Fibroblast of villous mesenchyme (primary cell): ENCODE results near the gene SLAMF7. TPM values are rescaled to one million over a fixed set of nuclear protein-coding genes. Genes with fewer than 3 reads are reported as not detected.

Experiments used
- DNase-seq: peaks from one replicate; pipeline ENCODE4 v3.0.0-alpha.2; 2010; ENCODE audit warnings: low read depth
- H3K4me3 ChIP-seq: 2 replicates; pipeline ENCODE4 v1.5.1; 2011; ENCODE audit warnings: low read depth, mild to moderate bottlenecking, low read length
- total RNA-seq: library from RNA; depleted of rRNA; stranded (reverse); fragments of >200 nt; gene quantifications from 2 replicates; pipeline ENCODE4 v1.2.3, GENCODE V29; 2012
- TF ChIP-seq, protein P1 (sequence below): IDR thresholded peaks from 2 replicates; pipeline ENCODE4 v1.5.1; 2012; ENCODE audit warnings: low read depth, mild to moderate bottlenecking, low read length; ENCODE audit not compliant: insufficient read depth

The SLAMF7 gene
- total RNA-seq, 1 donor, result not detected

DNA sequence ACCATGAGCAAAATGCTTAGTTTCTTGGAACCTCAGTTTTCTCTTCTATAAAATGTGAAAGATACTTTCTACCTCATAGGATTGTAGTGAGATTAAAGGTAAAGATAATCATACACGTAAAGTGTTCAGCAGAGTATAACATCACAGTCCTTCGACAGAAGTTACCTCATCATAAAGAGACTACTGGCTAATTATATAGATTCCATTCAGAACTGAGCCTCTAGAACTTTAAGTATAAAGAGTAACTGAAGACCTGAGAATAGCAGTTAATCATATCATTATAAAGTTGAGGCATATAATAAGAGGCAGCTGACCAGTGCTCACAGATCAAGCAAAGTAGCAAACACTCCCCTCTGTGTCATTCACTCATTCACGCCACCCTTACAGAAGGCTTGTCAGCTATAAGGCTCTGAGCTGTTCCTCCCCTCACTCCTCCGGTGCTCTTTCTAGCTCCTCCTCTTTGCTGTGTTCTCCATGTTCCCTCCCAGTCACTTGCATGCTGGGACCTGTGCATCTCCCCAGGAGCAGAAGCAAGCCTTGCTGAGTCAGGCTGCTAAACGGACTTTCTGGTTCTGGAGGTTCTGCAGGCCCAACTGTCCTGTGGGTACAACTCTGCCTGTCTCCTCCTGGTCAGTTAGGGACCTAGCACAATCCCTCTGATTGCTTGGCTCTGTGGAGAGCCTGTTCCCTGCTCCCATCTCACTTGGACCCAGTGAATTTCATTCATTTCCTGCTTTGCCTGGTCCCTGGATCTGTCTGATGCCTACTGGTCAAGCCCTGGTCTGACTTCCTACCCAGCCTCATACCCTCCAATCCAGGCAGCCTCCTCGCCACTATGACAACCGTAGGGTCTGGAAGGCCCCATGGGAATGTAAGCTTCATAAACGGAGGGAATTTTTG, 28.6 kb downstream of the SLAMF7 start:
- no peak overlapping the region for H3K4me3 ChIP-seq
- TF ChIP-seq, protein P1, sequence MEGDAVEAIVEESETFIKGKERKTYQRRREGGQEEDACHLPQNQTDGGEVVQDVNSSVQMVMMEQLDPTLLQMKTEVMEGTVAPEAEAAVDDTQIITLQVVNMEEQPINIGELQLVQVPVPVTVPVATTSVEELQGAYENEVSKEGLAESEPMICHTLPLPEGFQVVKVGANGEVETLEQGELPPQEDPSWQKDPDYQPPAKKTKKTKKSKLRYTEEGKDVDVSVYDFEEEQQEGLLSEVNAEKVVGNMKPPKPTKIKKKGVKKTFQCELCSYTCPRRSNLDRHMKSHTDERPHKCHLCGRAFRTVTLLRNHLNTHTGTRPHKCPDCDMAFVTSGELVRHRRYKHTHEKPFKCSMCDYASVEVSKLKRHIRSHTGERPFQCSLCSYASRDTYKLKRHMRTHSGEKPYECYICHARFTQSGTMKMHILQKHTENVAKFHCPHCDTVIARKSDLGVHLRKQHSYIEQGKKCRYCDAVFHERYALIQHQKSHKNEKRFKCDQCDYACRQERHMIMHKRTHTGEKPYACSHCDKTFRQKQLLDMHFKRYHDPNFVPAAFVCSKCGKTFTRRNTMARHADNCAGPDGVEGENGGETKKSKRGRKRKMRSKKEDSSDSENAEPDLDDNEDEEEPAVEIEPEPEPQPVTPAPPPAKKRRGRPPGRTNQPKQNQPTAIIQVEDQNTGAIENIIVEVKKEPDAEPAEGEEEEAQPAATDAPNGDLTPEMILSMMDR, result no peak
- no peak for DNase-seq

DNA sequence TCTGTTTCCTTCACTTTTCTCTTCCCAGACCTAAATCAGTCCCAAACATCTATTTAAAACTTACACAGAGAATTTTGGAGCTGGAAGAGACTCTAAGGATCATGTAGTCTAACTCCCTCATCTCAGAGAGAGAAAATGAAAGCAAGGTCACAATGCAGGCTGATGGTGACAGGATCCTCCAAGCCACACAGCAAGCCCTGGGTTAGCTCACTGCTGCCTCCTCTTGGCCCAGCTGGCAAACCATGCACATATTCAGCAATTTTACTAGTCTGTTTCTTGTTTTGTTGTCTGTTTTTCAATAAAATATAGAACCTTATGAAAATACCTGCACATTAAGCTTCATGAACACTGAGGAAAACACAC, 29.2 kb downstream of the SLAMF7 start:
- DNase-seq, result peak; percentile 5
- TF ChIP-seq, protein P1, result peak; percentile 34
- H3K4me3 ChIP-seq, result no peak overlapping the region

DNA sequence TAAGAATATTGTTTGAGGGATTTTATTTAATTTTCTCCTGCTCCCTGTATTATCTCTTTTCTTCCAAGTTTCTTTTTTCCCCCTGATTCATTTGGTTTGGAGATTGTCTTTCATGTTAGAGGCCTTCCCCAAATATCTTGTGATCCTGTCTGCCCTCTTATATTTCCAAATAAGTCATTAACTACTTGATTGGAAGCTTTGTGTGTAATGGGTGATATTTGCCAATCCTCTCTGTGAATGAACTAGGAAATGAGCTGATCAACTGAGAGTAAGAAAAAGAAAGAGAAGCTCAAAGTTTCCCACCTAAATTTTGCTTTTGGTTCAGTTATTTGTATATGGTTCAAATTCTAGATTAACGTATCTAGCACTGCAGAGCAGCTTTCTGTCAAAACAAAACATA, 33.3 kb downstream of the SLAMF7 start:
- TF ChIP-seq, protein P1, result no peak
- no peak for DNase-seq
- H3K4me3 ChIP-seq, result no peak overlapping the region

DNA sequence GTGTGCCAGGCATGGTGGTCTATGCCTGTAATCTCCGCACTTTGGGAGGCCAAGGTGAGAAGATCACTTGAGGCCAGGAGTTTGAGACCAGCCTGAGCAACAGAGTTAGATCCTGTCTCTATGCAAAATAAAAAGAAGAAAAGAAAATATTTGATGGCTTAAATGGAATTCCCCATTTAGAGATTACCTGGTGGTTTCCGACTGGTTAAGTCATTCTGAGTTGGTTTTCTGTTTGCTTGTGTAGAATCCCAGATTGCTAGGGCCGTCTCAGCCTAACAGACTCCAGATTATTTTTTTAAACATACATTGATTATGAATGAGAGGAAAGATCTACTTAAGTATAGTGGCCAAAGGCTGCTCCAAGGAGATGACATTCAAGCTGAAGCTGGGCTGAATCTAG, 34.0 kb downstream of the SLAMF7 start:
- TF ChIP-seq, protein P1, result no peak
- no peak for DNase-seq
- no peak overlapping the region for H3K4me3 ChIP-seq

DNA sequence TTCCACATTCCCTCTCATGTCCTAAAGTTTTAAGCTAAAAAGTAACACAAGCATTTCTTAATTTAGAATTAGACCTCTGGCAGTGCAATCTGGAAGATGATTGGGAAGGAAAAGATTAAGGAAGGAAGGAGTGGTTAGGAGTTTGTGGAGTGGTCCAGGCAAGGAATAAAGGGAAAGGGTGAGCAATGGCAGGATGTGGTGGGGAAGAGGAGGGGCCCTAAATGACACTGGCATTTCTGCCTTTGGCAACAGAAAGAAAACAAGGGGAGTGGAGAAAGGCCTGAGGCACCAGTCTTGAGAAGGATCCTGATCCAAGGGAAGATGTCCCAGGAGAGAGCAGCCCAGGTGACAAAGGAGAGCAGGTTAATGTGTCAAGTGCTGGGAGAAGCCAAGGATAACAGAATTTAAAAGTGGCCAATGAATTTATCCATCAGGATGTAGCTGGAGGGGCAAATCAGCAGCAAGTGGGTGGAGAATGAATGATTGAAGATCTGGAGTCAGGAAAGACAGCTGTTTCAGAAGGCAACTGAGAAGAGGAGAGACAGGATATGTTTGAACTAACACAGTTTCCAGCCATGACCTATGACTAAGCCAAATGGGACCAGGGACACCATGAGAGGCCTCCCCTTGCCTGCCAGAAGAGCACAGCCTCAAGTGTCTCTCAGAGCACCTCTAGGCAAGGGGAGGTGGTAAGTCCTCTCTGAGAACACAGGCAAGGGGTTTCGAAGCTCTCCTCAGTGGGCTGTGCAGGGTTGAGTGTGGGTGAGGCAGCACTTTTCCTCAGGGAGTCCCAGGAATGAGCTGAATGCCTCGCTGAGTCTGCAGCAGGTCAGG, 36.1 kb downstream of the SLAMF7 start:
- H3K4me3 ChIP-seq, result no peak overlapping the region
- DNase-seq, result no peak
- TF ChIP-seq, protein P1, result no peak

DNA sequence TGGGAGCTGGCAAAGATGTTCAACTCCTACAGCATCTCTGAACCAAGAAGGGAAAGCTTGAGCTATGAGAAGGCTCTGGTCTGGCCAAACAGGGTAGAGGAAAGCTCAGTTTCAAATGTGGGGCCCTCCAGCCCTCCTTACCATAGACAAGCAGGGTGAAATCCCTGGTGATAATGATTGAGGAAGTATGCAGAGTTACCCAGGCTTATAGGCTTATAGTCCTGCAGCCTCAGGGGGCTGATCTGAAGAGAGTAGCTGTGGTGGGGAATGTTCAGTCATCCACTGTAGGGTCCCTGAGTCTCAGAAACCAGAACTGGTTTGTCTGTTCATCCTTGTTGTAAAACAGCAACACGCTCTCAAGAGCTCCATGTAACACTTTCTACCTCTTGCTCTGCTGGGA, 37.1 kb downstream of the SLAMF7 start:
- no peak for DNase-seq
- H3K4me3 ChIP-seq, result no peak overlapping the region
- TF ChIP-seq, protein P1, result no peak
